ENCODE results near the gene CDCA3. TPM values are rescaled to one million over a fixed set of nuclear protein-coding genes. Genes with fewer than 3 reads are reported as not detected.

The CDCA3 gene
- total RNA-seq, 1 donor from 2014 or later: 1.4 TPM

DNA sequence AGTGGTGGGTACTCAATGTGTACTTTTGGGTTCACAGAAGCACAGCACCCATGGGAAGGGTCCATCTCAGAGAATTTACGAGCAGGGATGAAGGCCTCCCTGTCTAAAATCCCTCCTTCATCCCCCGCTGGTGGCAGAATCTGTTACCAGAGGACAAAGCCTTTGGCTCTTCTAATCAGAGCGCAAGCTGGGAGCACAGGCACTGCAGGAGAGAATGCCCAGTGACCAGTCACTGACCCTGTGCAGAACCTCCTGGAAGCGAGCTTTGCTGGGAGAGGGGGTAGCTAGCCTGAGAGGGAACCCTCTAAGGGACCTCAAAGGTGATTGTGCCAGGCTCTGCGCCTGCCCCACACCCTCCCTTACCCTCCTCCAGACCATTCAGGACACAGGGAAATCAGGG lies 30.9 kb downstream of the CDCA3 start:
- no peak for DNase-seq (ENCODE audit: low spot score)

DNA sequence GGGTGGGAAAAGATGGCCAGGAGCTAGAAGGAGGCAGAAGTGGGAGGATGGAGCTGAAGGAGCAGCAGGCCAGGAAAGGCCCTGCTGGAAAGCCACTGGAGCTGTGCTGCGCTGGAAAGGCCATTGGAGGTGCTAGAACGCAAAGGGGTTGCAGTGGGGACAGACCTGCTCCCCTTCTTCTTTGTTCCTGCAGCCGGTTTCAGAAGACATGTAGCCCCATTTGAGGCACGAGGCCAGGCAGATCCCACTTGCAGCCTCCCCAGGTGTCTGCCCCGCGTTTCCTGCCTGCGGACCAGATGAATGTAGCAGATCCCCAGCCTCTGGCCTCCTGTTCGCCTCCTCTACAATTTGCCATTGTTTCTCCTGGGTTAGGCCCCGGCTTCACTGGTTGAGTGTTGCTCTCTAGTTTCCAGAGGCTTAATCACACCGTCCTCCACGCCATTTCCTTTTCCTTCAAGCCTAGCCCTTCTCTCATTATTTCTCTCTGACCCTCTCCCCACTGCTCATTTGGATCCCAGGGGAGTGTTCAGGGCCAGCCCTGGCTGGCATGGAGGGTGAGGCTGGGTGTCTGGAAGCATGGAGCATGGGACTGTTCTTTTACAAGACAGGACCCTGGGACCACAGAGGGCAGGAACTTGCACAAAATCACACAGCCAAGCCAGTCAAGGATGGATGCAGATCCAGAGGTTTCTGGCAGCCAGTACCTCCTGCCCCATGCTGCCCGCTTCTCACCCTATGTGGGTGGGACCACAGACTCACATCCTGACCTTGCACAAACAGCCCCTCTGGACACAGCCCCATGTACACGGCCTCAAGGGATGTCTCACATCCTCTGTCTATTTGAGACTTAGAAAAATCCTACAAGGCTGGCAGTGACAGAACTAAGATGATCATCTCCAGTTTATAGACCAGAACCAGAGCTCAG lies 31.7 kb downstream of the CDCA3 start:
- DNase-seq (ENCODE audit: low spot score): no peak

DNA sequence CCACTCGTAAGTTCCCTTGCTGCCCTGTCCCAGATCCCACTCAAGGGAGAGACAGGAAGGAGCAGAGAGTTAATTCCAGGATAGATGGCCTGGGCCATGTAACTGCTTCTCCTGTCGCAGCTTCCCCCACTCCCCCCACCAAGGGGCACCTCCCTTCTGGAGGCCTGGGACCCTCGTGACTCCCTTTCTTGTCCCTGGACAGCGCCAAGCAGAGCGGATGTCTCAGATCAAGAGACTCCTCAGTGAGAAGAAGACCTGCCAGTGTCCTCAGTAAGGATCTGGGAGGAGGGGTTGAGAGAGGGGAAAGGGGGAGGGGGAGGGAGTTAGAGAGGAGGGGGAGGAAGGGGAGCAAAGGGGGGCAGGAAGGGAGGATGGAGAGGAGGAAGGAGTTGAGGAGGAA lies 32.4 kb downstream of the CDCA3 start:
- DNase-seq (ENCODE audit: low spot score): no peak

DNA sequence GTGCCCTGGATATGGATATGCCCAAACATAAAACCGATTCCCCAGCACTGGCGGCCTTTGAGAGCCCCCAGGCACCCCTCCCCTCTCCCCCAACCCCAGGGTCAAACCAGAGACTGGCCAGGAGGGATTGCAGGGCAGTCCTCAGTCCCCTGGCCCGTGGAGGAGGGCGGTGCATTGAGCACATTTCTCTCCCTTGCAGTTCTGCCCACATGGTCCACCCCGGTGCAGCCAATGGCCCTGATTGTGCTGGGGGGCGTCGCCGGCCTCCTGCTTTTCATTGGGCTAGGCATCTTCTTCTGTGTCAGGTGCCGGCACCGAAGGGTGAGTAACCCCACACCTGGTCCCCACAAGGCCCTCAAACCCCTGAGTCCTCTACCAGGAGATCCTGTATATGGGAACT lies 32.9 kb downstream of the CDCA3 start:
- DNase-seq (ENCODE audit: low spot score): no peak

DNA sequence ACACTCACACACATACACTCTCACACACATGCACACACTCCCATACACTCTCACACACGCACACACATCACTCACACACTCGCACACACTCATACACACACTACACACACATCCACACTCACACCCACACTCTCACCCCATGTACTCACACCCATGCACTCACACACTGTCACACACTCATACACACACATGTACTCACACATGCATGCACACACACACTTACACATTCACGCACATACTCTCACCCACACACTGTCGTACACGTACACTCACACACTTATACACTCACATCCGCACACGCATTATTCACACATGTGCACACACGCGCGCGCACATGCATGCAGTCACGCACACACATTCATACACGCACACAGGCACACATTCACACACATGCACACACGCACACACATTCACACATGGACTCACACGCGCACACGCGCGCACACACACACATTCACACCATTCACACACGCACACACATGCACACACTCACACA lies 33.4 kb downstream of the CDCA3 start:
- no peak for DNase-seq (ENCODE audit: low spot score)

DNA sequence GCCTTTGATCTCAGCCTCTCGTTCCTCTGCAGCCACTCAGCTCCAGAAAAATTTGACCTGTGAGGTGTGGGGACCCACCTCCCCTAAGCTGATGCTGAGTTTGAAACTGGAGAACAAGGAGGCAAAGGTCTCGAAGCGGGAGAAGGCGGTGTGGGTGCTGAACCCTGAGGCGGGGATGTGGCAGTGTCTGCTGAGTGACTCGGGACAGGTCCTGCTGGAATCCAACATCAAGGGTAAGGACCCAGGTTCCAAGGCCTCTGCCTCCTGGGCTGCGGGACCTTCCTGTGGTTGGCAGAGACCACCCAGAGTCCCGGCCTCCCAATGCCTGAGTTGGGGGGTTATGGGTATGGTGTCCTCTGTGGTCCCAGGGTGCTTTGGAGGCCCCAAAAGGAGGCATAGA lies 34.0 kb downstream of the CDCA3 start:
- no peak for DNase-seq (ENCODE audit: low spot score)

DNA sequence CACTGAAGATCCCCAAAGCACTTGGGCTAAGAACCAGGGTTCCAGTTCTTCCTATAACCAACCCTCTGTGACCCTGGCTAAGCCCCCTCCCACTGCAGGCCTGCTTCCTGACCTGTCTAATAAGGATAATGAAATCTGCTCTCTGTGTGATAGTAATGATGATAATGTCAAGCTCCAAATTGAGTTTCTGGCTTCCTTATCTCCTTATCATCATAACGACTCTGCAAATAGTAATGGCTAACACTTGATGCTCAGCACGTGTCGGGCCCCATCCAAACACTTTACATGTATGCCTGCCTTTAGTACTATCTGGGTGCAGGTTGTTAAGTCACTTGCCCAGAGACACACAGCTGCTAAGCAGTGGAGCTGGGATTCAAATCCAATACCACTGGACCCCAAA lies 34.5 kb downstream of the CDCA3 start:
- DNase-seq (ENCODE audit: low spot score): no peak

DNA sequence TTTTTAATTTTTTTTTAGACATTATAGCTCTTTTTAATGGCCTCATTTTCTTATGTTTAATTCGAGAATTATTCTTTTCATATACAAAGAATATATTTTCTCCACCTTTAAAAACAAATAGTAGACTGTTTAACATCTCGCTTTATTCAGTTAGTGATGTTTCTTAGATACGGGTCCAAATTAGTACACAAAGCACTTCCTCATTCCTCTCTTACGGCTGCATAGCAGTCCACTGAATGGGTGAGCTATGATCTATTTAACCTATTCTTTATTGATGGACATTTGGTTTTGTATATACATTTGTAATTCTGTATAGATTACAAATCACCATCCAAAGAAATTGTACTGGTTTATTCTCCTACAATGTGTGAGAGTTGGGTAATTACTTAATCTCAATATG lies 37.7 kb downstream of the CDCA3 start:
- no peak for DNase-seq (ENCODE audit: low spot score)

DNA sequence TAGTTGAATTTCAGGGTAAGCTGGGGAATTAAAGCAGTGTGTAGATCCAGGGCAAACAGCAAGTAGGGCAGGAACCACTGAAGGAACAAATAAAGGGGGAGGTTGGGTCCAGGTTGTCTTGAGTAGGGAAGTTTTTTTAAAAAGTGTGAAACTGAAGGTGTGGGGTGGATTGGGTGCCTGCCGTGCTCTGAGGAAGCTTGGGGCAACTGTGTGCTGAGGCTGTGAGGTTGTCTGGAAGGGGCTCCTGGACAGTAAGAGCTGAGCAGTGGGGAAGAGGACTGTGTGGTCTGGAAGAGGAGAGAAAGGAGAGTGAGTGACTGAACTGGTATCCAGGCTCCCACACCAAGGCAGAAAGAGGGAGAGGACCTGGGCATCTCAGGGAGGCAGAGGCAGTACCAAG lies 40.3 kb downstream of the CDCA3 start:
- no peak for DNase-seq (ENCODE audit: low spot score)

DNA sequence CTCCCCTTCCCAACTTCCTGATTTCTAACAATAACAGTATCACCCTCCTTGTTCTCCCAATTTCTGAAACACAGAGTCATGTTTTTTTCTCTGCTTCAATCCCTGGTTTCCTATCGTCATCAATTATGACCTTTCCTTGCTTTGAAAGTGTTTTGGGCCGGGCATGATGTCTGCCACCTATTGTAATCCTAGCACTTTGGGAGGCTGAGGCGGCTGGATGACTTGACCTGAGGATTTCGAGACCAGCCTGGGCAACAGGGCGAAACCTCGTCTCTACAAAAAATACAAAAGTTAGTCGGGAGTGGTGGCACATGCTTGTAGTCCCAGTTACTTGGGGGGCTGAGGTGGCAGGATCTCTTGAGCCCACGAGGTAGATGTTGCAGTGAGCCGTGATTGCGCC lies 42.0 kb downstream of the CDCA3 start:
- no peak for DNase-seq (ENCODE audit: low spot score)

DNA sequence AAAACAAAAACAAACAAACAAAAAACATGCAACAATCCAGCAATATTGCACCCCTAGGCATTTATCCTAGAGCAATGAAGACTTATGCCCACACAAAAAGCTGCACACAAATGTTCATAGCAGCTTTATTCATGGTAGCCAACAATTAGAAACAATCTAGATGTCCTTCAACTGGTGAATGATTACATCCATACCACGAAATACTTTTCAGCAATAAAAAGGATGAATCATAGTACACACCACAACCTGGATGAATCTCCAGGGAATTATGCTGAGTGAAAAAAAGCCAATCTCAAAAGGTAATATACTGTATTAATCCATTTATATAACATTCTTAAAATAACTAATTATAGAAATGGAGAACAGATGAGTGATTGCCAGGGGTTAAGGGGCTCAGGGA lies 43.9 kb downstream of the CDCA3 start:
- no peak for DNase-seq (ENCODE audit: low spot score)

DNA sequence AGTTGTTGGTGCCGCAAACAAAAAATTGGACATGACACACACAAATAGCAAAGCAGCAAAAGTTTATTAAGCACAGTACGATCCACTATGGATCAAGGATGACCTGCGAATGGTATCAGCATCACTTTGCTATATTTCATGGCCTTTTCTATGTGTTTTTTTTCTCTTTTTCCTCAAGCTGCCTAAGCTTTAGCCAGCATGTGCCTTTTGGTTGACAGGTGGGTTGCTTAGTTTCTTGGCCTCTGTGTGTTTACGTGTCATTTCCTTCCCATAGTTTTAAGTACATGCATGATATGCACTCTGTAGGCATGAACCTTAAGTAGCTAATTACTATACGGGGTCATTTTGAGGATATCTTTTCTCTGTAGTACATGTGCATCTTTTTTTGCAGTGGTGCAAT lies 51.9 kb downstream of the CDCA3 start:
- DNase-seq (ENCODE audit: low spot score): no peak

Other genes starting within 250 kb of the CDCA3 start
- 232 TPM for gene CHD4, start 243.9 kb downstream of the CDCA3 start, total RNA-seq
- 13.6 TPM for gene LPAR5, start 215.3 kb downstream of the CDCA3 start, total RNA-seq
- gene ACRBP, start 203.9 kb downstream of the CDCA3 start, total RNA-seq: 2.3 TPM
- 39.3 TPM for gene ING4, start 188.2 kb downstream of the CDCA3 start, total RNA-seq
- gene ZNF384, start 161.9 kb downstream of the CDCA3 start, total RNA-seq: 63.4 TPM
- 2.6 TPM for gene PIANP, start 150.5 kb downstream of the CDCA3 start, total RNA-seq
- 77.9 TPM for gene COPS7A, start 127.2 kb downstream of the CDCA3 start, total RNA-seq
- 139 TPM for gene MLF2, start 98.1 kb downstream of the CDCA3 start, total RNA-seq
- gene PTMS, start 84.9 kb downstream of the CDCA3 start, total RNA-seq: 288 TPM
- gene LAG3, start 78.8 kb downstream of the CDCA3 start, total RNA-seq: 2.3 TPM
- gene CD4, start 61.8 kb downstream of the CDCA3 start, total RNA-seq: 18.0 TPM
- 2.5 TPM for gene GPR162, start 29.5 kb downstream of the CDCA3 start, total RNA-seq
- gene P3H3, start 22.9 kb downstream of the CDCA3 start, total RNA-seq: 27.9 TPM
- gene GNB3, start 10.4 kb downstream of the CDCA3 start, total RNA-seq: 4.5 TPM
- 106 TPM for gene USP5, start 864 bp upstream of the CDCA3 start, total RNA-seq
- gene TPI1, start 16.2 kb upstream of the CDCA3 start, total RNA-seq: 418 TPM
- gene SPSB2, start 22.0 kb upstream of the CDCA3 start, total RNA-seq: 9.9 TPM
- gene LRRC23, start 53.5 kb upstream of the CDCA3 start, total RNA-seq: 13.5 TPM
- gene ENO2, start 63.3 kb upstream of the CDCA3 start, total RNA-seq: 29.6 TPM
- 112 TPM for gene ATN1, start 76.7 kb upstream of the CDCA3 start, total RNA-seq
- not detected for gene RNU7-1, start 92.5 kb upstream of the CDCA3 start, total RNA-seq
- 172 TPM for gene C12orf57, start 92.7 kb upstream of the CDCA3 start, total RNA-seq
- 40.4 TPM for gene PTPN6, start 100.1 kb upstream of the CDCA3 start, total RNA-seq
- 221 TPM for gene PHB2, start 119.4 kb upstream of the CDCA3 start, total RNA-seq
- gene EMG1, start 119.6 kb upstream of the CDCA3 start, total RNA-seq: 68.0 TPM
- 95.9 TPM for gene LPCAT3, start 167.2 kb upstream of the CDCA3 start, total RNA-seq
- gene C1S, start 209.4 kb upstream of the CDCA3 start, total RNA-seq: 293 TPM
- gene C1R, start 241.2 kb upstream of the CDCA3 start, total RNA-seq: 455 TPM

Data from ureter (tissue), 1 donor.